GM19452 (cell line): ENCODE data around the gene RNF11.
"Not testable (repeated sequence)": the region's sequence is repeated elsewhere in the genome, so short reads cannot be mapped to it uniquely, and the experiment has no call there.

Source experiments
- ATAC-seq: cut with Tn5 transposase; IDR thresholded peaks from one replicate; pipeline ENCODE4 v1.9.1; 2021; ENCODE audit not compliant: unreplicated experiment

RNF11 gene, protein sequence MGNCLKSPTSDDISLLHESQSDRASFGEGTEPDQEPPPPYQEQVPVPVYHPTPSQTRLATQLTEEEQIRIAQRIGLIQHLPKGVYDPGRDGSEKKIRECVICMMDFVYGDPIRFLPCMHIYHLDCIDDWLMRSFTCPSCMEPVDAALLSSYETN

GRCh38 chr1:51235673-51236530 is at the start of gene RNF11:
RNF11 (plus strand) TSS chr1:51236273; CDS start chr1:51236757, 484 bp downstream.
- ATAC-seq, result peak; percentile 82

- no peak for ATAC-seq
These were observed 47.8 kb upstream of the RNF11 start for GRCh38 chr1:51188230-51188629.

DNA sequence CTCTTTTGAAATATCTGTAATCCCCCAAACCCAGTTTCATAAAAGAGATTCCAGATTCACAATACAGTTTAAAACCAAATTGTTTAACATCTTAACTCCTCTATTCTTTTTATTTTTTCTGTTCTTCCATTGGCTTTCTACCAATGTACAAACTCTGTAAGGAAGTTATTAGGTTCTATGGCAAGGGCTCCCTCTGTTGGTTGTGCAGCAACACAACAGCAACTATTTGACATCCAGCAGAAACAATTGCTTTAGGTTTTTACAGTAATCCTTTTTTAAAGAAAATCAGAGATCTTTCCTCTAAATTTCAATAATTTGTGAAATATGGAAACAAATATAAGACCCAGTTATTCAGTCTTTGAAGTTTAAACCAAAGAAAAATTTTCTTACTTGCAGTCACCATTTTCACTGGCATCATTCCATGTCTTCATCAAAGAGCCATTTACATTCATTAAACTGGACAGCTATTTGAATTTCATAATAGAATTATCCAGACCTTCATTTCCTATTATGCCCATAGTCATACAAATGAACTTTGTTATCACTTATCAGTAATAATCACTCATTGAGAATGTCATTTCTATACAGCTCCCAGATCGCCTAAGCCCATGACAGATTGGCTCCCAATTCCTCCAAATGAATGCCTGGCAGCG is 46.5 kb upstream of the RNF11 start:
- no peak for ATAC-seq

- no peak for ATAC-seq
These were observed 45.1 kb upstream of the RNF11 start for GRCh38 chr1:51190961-51191360.

DNA sequence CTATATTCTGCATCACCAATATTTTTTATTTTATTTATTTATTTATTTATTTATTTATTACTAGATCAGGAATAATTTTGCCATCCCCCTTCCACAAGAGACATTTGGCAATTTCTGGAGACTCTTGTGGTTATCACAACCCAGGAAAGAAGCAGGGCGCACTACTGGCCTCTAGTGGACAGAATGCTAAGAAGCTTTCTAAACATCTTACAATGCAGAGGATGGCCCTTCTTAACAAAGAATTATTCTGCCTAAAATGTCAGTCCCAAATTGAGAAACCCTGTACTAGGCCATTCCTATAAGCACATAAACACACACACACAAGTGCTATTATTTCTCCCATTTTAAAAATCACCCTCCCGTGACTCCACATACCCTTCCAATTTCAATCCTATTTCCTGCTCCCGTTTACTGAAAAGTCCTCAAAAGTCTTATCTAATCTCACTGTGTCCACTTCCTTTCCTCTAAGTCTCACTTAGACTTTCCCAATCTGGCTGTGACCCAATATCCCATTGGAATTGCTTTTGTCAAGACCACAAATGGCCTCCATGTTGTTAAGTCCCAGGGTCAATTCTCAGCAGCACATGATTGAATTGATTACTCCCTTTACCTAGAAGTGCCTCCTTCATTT is 43.7 kb upstream of the RNF11 start:
- ATAC-seq, result no peak

DNA sequence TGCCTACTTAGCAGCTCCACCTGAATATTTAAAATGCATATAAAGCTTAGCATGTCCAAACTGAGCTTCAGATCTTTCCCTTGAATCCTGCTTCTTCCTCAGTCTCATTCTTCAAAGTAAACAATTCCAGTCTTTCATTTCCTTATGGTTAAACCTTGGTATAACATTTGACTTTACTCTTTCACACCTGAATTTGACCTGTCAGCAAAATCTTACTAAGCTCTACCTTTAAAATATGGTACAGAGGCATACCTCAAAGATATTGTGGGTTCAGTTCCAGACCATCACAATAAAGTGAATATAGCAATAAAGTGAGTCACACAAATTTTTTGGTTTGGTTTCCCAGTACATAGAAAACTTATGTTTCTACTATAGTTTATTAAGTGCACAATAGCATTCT is 42.5 kb upstream of the RNF11 start:
- no peak for ATAC-seq

GRCh38 chr1:51203121-51203873 is 32.8 kb upstream of the RNF11 start:
- peak; percentile 80 for ATAC-seq

GRCh38 chr1:51203874-51204245 is 32.2 kb upstream of the RNF11 start:
- no peak for ATAC-seq

- ATAC-seq, result no peak
These were observed 26.0 kb upstream of the RNF11 start for GRCh38 chr1:51210055-51210454.

DNA sequence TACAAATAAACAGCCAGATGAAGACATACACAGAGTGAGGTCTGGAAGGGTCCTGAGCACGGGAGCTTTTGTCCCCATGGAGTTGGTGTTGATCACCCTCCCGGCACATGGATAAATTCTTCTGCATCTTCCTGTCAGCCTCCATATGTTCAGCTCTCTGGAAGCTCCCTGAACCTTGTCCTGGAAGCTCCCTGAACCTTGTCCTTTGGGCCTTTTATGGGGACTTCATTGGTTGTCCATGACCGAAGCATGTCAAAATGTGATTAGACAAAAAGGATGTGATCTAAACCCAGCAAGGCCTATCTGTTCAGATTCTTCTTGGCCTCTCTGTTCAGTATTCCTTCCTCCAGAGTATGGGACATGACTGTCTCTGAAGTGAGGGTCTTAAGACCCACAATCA is 25.4 kb upstream of the RNF11 start:
- no peak for ATAC-seq

DNA sequence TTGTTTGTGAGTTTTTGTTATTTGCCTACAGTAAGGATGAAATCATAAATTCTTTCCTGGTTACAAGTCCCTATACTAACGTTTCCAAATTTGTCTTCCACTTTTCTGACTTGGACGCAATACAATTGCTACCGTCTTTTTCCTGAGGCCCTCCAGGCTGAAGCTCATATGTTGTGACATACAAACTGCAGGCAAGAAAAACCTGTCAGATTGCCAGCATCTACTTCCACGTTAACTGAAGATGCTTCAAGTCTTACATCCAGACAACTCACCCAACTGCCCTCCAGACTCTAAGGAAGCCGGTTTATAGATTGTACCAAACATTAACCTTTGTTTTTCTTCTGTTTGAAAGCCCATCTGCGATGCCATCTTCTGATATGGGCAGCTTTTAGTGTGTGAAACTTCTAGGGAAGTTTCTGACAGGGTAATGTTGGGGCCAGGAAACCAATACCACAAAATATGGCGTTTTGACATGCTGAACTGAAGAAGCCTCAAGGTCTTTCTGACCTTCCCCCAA is 21.4 kb upstream of the RNF11 start:
- ATAC-seq, result no peak

- ATAC-seq, result no peak
These were observed 20.9 kb upstream of the RNF11 start for GRCh38 chr1:51215169-51215568.

GRCh38 chr1:51216631-51217030 is 19.4 kb upstream of the RNF11 start:
- ATAC-seq, result no peak

DNA sequence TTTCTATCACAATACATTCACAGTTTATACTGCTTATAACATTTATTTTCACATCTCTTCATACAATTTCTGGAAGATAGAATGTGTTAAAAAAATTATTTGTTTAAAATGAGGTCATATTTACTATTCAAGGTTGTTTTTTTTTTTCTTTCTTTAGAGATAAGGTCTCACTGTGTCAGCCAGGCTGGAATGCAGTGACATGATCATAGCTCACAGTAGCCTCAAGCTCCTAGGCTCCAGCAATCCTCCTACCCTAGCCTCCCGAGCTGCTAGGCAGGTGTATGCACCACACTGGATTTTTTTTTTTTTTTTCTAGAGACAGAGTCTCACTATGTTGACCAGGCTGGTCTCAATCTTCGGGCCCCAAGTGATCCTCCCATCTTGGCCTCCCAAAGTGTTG is 19.0 kb upstream of the RNF11 start:
- no peak for ATAC-seq

GRCh38 chr1:51218570-51218969 is 17.5 kb upstream of the RNF11 start:
- ATAC-seq, result no peak

- no peak for ATAC-seq
These were observed 17.1 kb upstream of the RNF11 start for GRCh38 chr1:51219022-51219421.

- not testable (repeated sequence) for ATAC-seq
These were observed 14.5 kb upstream of the RNF11 start for GRCh38 chr1:51221529-51221928.

DNA sequence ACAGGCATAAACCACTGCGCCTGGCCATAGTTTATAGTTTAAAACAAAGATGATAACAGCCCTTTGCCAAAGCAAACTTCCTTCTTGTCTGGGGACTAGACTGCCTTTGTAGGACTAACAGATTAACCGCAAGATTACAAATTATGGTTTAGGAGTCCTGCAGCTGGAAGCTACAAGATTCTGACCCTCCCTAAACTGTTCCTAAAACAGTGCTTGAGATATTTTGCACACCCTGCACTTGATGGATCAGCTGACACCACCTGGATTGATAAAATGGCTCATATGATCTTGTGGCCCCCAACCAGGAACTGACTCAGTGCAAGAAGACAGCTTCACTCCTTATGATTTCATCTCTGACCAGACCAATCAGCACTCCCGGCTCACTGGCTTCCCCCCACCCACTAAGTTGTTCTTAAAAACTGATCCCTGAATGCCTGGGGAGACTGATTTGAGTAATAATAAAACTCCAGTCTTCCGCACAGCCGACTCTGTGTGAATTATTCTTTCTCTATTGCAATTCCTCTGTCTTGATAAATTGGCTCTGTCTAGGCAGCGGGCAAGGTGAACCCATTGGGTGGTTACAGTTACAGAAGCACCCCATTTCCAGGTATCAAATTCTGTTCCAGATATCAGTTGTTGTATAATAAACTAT is 13.8 kb upstream of the RNF11 start:
- no peak for ATAC-seq

- no peak for ATAC-seq
These were observed 13.3 kb upstream of the RNF11 start for GRCh38 chr1:51222809-51223208.

DNA sequence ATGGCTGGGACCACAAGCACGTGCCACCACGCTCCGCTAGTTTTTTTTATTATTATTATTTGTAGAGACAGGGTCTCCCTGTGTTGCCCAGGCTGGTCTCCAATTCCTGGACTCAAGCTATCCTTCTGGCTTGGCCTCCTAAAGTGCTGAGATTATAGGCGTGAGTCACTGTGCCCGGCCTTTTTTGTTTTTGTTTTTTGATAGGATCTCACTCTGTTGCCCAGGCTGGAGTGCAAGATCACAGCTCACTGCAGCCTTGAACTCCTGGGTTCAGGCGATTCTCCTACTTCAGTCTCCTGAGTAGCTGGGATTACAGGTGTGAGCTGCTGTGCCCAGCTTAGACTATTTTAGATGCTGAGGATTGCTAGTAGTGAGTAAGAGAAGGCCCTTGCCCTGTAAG is 11.8 kb upstream of the RNF11 start:
- ATAC-seq, result no peak
